Measurements from ENCODE around the gene RGS8.

Gene RGS8

GRCh38 chr1:182684116-182684828, at the start of gene RGS8:
TSS of gene RGS8 (minus strand) at chr1:182684587. CDS start at chr1:182669649, 14,938 bp downstream.
- no peak for DNase-seq (ENCODE audit: low read depth, low spot score)
- Histone ChIP-seq H3K4me1 (ENCODE audit: insufficient read depth, insufficient read length) (peaks cover 2% of the 10 kb centered on the region), H3K36me3 (ENCODE audit: insufficient read depth, insufficient read length, low read length) (no peaks in the 10 kb centered on the region), H3K9ac (ENCODE audit: insufficient read length, low read depth) (no peak within 1 kb of the TSS), H3K9me3 (ENCODE audit: insufficient read depth, low read length) (no peaks in the 10 kb centered on the region), H3K27me3 (ENCODE audit: insufficient read depth, insufficient read length) (peaks cover 30% of the 10 kb centered on the region), H3K4me3 (ENCODE audit: insufficient read length, low read depth) (no peak within 1 kb of the TSS)
- TF ChIP-seq ZNF274 (IDR thresholded peaks at IDR 0.05; ENCODE audit: low read depth, low read length) (no peak), SUZ12 (IDR thresholded peaks at IDR 0.05; ENCODE audit: extremely low read depth, insufficient read depth, insufficient read length) (no peak), YY1 (IDR thresholded peaks at IDR 0.05; ENCODE audit: insufficient read depth, insufficient read length) (no peak)

- peaks cover 7% of the 10 kb centered on the region for H3K9me3 ChIP-seq (ENCODE audit: insufficient read depth, low read length)
- H3K4me1 ChIP-seq (ENCODE audit: insufficient read depth, insufficient read length) = no peaks in the 10 kb centered on the region
- H3K27me3 ChIP-seq (ENCODE audit: insufficient read depth, insufficient read length) = no peaks in the 10 kb centered on the region
- DNase-seq (ENCODE audit: low read depth, low spot score) = no peak
- no peak overlapping the region for H3K4me3 ChIP-seq (ENCODE audit: insufficient read length, low read depth)
- H3K9ac ChIP-seq (ENCODE audit: insufficient read length, low read depth) = no peak overlapping the region
- TF ChIP-seq YY1 (IDR thresholded peaks at IDR 0.05; ENCODE audit: insufficient read depth, insufficient read length) (no peak), ZNF274 (IDR thresholded peaks at IDR 0.05; ENCODE audit: low read depth, low read length) (no peak), SUZ12 (IDR thresholded peaks at IDR 0.05; ENCODE audit: extremely low read depth, insufficient read depth, insufficient read length) (no peak)
- no peaks in the 10 kb centered on the region for H3K36me3 ChIP-seq (ENCODE audit: insufficient read depth, insufficient read length, low read length)
Measured at GRCh38 chr1:182731852-182732575, 47.6 kb upstream of the RGS8 start.

GRCh38 chr1:182726912-182727311, 42.5 kb upstream of the RGS8 start:
- Histone ChIP-seq H3K9me3 (ENCODE audit: insufficient read depth, low read length) (no peaks in the 10 kb centered on the region), H3K36me3 (ENCODE audit: insufficient read depth, insufficient read length, low read length) (no peaks in the 10 kb centered on the region), H3K9ac (ENCODE audit: insufficient read length, low read depth) (no peak overlapping the region), H3K4me1 (ENCODE audit: insufficient read depth, insufficient read length) (no peaks in the 10 kb centered on the region), H3K4me3 (ENCODE audit: insufficient read length, low read depth) (no peak overlapping the region), H3K27me3 (ENCODE audit: insufficient read depth, insufficient read length) (no peaks in the 10 kb centered on the region)
- TF ChIP-seq ZNF274 (IDR thresholded peaks at IDR 0.05; ENCODE audit: low read depth, low read length) (no peak), SUZ12 (IDR thresholded peaks at IDR 0.05; ENCODE audit: extremely low read depth, insufficient read depth, insufficient read length) (no peak), YY1 (IDR thresholded peaks at IDR 0.05; ENCODE audit: insufficient read depth, insufficient read length) (no peak)
- no peak for DNase-seq (ENCODE audit: low read depth, low spot score)

- Histone ChIP-seq H3K27me3 (ENCODE audit: insufficient read depth, insufficient read length) (no peaks in the 10 kb centered on the region), H3K9ac (ENCODE audit: insufficient read length, low read depth) (no peak overlapping the region), H3K4me3 (ENCODE audit: insufficient read length, low read depth) (no peak overlapping the region), H3K36me3 (ENCODE audit: insufficient read depth, insufficient read length, low read length) (no peaks in the 10 kb centered on the region), H3K4me1 (ENCODE audit: insufficient read depth, insufficient read length) (no peaks in the 10 kb centered on the region), H3K9me3 (ENCODE audit: insufficient read depth, low read length) (no peaks in the 10 kb centered on the region)
- no peak for DNase-seq (ENCODE audit: low read depth, low spot score)
- TF ChIP-seq SUZ12 (IDR thresholded peaks at IDR 0.05; ENCODE audit: extremely low read depth, insufficient read depth, insufficient read length) (no peak), ZNF274 (IDR thresholded peaks at IDR 0.05; ENCODE audit: low read depth, low read length) (no peak), YY1 (IDR thresholded peaks at IDR 0.05; ENCODE audit: insufficient read depth, insufficient read length) (no peak)
Measured at GRCh38 chr1:182725259-182726255, 41.2 kb upstream of the RGS8 start.

GRCh38 chr1:182724215-182724614, 39.8 kb upstream of the RGS8 start:
- Histone ChIP-seq H3K4me3 (ENCODE audit: insufficient read length, low read depth) (no peak overlapping the region), H3K4me1 (ENCODE audit: insufficient read depth, insufficient read length) (no peaks in the 10 kb centered on the region), H3K9me3 (ENCODE audit: insufficient read depth, low read length) (no peaks in the 10 kb centered on the region), H3K27me3 (ENCODE audit: insufficient read depth, insufficient read length) (no peaks in the 10 kb centered on the region), H3K36me3 (ENCODE audit: insufficient read depth, insufficient read length, low read length) (no peaks in the 10 kb centered on the region), H3K9ac (ENCODE audit: insufficient read length, low read depth) (no peak overlapping the region)
- no peak for TF ChIP-seq ZNF274 (IDR thresholded peaks at IDR 0.05; ENCODE audit: low read depth, low read length)
- no peak for TF ChIP-seq YY1 (IDR thresholded peaks at IDR 0.05; ENCODE audit: insufficient read depth, insufficient read length)
- TF ChIP-seq SUZ12 (IDR thresholded peaks at IDR 0.05; ENCODE audit: extremely low read depth, insufficient read depth, insufficient read length) = no peak
- no peak for DNase-seq (ENCODE audit: low read depth, low spot score)

- TF ChIP-seq YY1 (IDR thresholded peaks at IDR 0.05; ENCODE audit: insufficient read depth, insufficient read length) (no peak), ZNF274 (IDR thresholded peaks at IDR 0.05; ENCODE audit: low read depth, low read length) (no peak), SUZ12 (IDR thresholded peaks at IDR 0.05; ENCODE audit: extremely low read depth, insufficient read depth, insufficient read length) (no peak)
- H3K36me3 ChIP-seq (ENCODE audit: insufficient read depth, insufficient read length, low read length) = no peaks in the 10 kb centered on the region
- no peaks in the 10 kb centered on the region for H3K27me3 ChIP-seq (ENCODE audit: insufficient read depth, insufficient read length)
- DNase-seq (ENCODE audit: low read depth, low spot score) = no peak
- H3K4me3 ChIP-seq (ENCODE audit: insufficient read length, low read depth) = no peak overlapping the region
- H3K9me3 ChIP-seq (ENCODE audit: insufficient read depth, low read length) = no peaks in the 10 kb centered on the region
- H3K4me1 ChIP-seq (ENCODE audit: insufficient read depth, insufficient read length) = no peaks in the 10 kb centered on the region
- no peak overlapping the region for H3K9ac ChIP-seq (ENCODE audit: insufficient read length, low read depth)
Measured at GRCh38 chr1:182723200-182723599, 38.8 kb upstream of the RGS8 start.

Measured in NT2/D1 (cell line).